Natural killer cell (primary cell): ENCODE results near the gene BEST1. TPM values are rescaled to one million over a fixed set of nuclear protein-coding genes. Genes with fewer than 3 reads are reported as not detected.
"Not testable (repeated sequence)": the region's sequence is repeated elsewhere in the genome, so short reads cannot be mapped to it uniquely, and the experiment has no call there.

Experiments used
- ATAC-seq, 3 donors: fragments of 150-1000 bp in 2 of 3; fragments of 200-7000 bp in 1 of 3; cut with Tn5 transposase; 1 replicate in 1 of 3; 2 replicates in 2 of 3; pipeline ENCODE4 v1.10.0; 2021; ENCODE audit warnings: mild to moderate bottlenecking in 2 of 3, moderate library complexity in 2 of 3
- DNase-seq, 2 donors: peaks; one replicate each; pipeline versions ENCODE4 v3.0.0 to v3.0.0-alpha.2; 2013 to 2021; ENCODE audit warnings: mixed read lengths in 1 of 2
- H3K27ac ChIP-seq: one replicate; pipeline ENCODE4 v1.5.1; 2013; ENCODE audit warnings: mild to moderate bottlenecking, low read length
- H3K27me3 ChIP-seq: one replicate; pipeline ENCODE4 v1.6.1; 2013; ENCODE audit warnings: low read length; ENCODE audit not compliant: control insufficient read depth, insufficient read depth
- H3K36me3 ChIP-seq: one replicate; pipeline ENCODE4 v1.6.1; 2013; ENCODE audit warnings: low read length; ENCODE audit not compliant: control insufficient read depth, insufficient read depth
- H3K4me1 ChIP-seq: one replicate; pipeline ENCODE4 v1.6.1; 2013; ENCODE audit warnings: low read length; ENCODE audit not compliant: control insufficient read depth, insufficient read depth
- H3K4me3 ChIP-seq: one replicate; pipeline ENCODE4 v1.5.1; 2013; ENCODE audit warnings: low read length
- H3K9me3 ChIP-seq: one replicate; pipeline ENCODE4 v1.6.1; 2013; ENCODE audit warnings: low read length; ENCODE audit not compliant: control insufficient read depth, insufficient read depth
- H3K27ac Mint-ChIP-seq, 2 donors: one replicate each; pipeline ENCODE4 v1.8.0; 2022; ENCODE audit warnings: mild to moderate bottlenecking in 2 of 2, mixed read lengths in 2 of 2, moderate library complexity in 1 of 2
- H3K27me3 Mint-ChIP-seq, 2 donors: one replicate each; pipeline ENCODE4 v1.8.0; 2022; ENCODE audit warnings: low read depth in 2 of 2, mixed read lengths in 2 of 2
- H3K36me3 Mint-ChIP-seq: one replicate; pipeline ENCODE4 v1.8.0; 2022; ENCODE audit warnings: mixed read lengths
- H3K4me1 Mint-ChIP-seq, 2 donors: one replicate each; pipeline ENCODE4 v1.8.0; 2022; ENCODE audit warnings: mixed read lengths in 2 of 2
- H3K4me3 Mint-ChIP-seq: one replicate; pipeline ENCODE4 v1.8.0; 2022; ENCODE audit warnings: mild to moderate bottlenecking, moderate library complexity, mixed read lengths
- H3K9me3 Mint-ChIP-seq, 2 donors: one replicate each; pipeline ENCODE4 v1.8.0; 2022; ENCODE audit warnings: mixed read lengths in 2 of 2
- CTCF ChIP-seq: fragments of 200-600 bp; IDR thresholded peaks from one replicate; pipeline ENCODE4 v1.8.0; 2022; ENCODE audit warnings: antibody characterized with exemption
- WGBS: methylation state at CpG from one replicate; pipeline ENCODE4 v1.1.7; 2013; ENCODE audit warnings: missing lambda C conversion rate; ENCODE audit not compliant: insufficient coverage; 5-methylcytosine and 5-hydroxymethylcytosine counted together
- intact Hi-C: fragments of 100-400 bp; cut with micrococcal nuclease; formaldehyde crosslinking; loops from one replicate; pipeline ENCODE4 v1.14.2; 2022
- total RNA-seq, 4 donors: library from RNA; stranded (reverse); fragments of 120-200 nt in 1 of 4; gene quantifications; one replicate each; pipeline versions ENCODE4 v1.2.3 to v1.2.4, GENCODE V29; 2013 to 2022

Gene BEST1
- total RNA-seq, 3 donors from 2014 or later (not counting 1 experiment from before 2014, with no cell fraction given), result 0.32 to 2.0 (median 1.4) TPM

DNA sequence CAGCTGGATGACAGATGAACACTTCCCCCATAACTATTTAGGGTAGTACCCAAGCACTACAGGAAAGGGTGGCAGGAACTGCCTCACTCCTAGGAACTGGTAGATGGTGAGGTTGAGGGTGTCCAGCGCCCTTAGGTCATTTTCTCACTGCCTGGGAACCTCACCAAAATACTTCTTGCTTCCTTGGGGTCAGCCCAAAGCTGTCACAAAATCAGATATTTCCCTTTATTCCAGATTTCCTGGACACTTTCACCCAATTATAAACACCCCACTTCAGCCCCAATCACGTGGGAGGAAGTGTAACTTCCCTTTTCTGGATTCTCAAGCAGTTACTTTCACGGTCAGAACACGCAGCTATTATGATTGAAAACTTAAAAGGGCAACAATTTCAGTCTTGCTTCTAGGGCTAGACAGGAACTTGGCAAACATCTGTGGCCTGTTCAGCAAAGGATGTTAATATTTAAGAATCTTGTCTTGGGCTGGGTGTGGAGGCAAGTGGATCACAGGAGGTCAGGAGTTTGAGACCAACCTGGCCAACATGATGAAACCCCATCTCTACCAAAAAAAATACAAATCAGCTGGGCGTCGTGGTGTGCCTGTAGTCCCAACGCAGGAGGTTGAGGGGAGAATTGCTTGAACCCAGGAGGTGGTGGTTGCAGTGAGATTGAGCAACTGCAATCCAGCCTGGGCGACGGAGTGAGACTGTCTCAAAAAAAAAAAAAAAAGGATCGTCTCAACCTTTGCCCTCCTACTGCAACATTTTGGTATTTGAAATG lies 13.3 kb downstream of the BEST1 start:
- peaks cover 16% of the 10 kb centered on the region for H3K36me3 ChIP-seq

GRCh38 chr11:61964058-61964665 lies 14.0 kb downstream of the BEST1 start:
- no peaks in the 10 kb centered on the region for H3K9me3 Mint-ChIP-seq
- H3K4me1 Mint-ChIP-seq, result peaks cover 43 to 47% of the 10 kb centered on the region in 2 donors
- WGBS, result 91% methylated on average over 4 of the region's 4 CpGs
- peak overlapping the region; percentile 56 for H3K4me3 Mint-ChIP-seq
- Histone ChIP-seq H3K9me3 (no peaks in the 10 kb centered on the region), H3K36me3 (peaks cover 16% of the 10 kb centered on the region), H3K4me1 (peaks cover 44% of the 10 kb centered on the region), H3K27me3 (no peaks in the 10 kb centered on the region), H3K4me3 (no peak overlapping the region), H3K27ac (peak overlapping the region; percentile 68)
- intact Hi-C loops, result no loop called here
- H3K27ac Mint-ChIP-seq, result peak overlapping the region; percentile 86 to 93
- ATAC-seq (no peak), DNase-seq (peak in 1 of 2 donors; percentile 51)
- H3K27me3 Mint-ChIP-seq, result no peaks in the 10 kb centered on the region
- H3K36me3 Mint-ChIP-seq, result peaks cover 10% of the 10 kb centered on the region
- no peak for TF ChIP-seq CTCF

More for the DNA sequence above, 13.3 kb downstream of the BEST1 start:
- peak in 2 of 3 donors; percentile 1 to 41 for ATAC-seq
- Mint-ChIP-seq H3K4me1 (peaks cover 38 to 44% of the 10 kb centered on the region in 2 donors), H3K4me3 (peak overlapping the region; percentile 49), H3K36me3 (peaks cover 10% of the 10 kb centered on the region), H3K9me3 (no peaks in the 10 kb centered on the region), H3K27me3 (no peaks in the 10 kb centered on the region), H3K27ac (peak overlapping the region; percentile 86 to 93)
- 34% methylated on average over 6 of the region's 10 CpGs for WGBS
- no peak for TF ChIP-seq CTCF
- Histone ChIP-seq H3K4me3 (no peak overlapping the region), H3K27ac (peak overlapping the region; percentile 68), H3K4me1 (peaks cover 42% of the 10 kb centered on the region), H3K27me3 (no peaks in the 10 kb centered on the region), H3K9me3 (no peaks in the 10 kb centered on the region)
- intact Hi-C loops, result no loop called here
- peak in 1 of 2 donors; percentile 60 for DNase-seq

DNA sequence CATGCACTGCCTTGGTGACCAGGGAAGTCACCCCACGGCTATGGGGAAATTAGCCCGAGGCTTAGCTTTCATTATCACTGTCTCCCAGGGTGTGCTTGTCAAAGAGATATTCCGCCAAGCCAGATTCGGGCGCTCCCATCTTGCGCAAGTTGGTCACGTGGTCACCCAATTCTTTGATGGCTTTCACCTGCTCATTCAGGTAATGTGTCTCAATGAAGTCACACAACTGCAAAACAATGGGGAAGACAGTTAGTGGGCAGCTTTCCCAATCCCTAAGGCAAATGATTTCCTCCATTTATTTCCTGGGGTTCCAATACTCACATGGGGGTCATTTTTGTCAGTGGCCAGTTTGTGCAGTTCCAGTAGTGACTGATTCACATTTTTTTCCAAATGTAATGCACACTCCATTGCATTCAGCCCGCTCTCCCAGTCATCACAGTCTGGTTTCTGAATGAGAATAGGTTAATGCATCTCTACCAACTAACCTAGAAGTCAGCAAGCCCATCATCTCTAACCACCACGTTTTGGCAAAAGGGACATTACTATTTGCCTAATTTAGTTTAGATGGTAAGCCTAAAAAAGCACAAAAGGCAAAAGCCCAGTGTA lies 14.6 kb downstream of the BEST1 start:
- not testable (repeated sequence) for H3K27me3 Mint-ChIP-seq

DNA sequence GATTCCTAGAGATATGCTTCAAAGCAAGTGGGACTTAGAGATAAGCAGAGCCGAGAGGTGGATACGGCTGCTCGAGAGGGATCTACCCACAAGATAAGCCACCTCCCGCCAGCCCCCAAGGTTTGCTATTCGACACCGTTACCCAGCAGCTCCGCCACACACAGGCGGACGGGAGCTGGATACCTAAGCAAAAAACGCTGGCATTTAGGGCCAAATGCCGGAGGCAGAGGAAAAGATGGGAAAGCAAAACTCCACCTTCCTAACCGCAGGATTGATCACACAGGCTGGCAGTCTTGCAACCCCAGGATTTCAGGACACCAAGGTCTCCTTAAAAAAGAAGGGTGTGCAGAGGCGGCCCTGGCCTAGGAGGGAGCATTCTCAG lies 16.6 kb downstream of the BEST1 start:
- H3K4me1 ChIP-seq, result peaks cover 54% of the 10 kb centered on the region
- peaks cover 49 to 60% of the 10 kb centered on the region in 2 donors for H3K4me1 Mint-ChIP-seq
- intact Hi-C loops, result loop anchor here (1.0 to 5.0 kb wide), 2 partner anchors 59 to 116 kb away; no protein-coding TSS in a partner anchor
- H3K27me3 Mint-ChIP-seq, result no peaks in the 10 kb centered on the region
- H3K36me3 ChIP-seq, result peaks cover 16% of the 10 kb centered on the region
- WGBS, result under 1% methylated on average over 13 of the region's 13 CpGs
- no peaks in the 10 kb centered on the region for H3K9me3 ChIP-seq
- ATAC-seq (no peak), DNase-seq (peak in 1 of 2 donors; percentile 59)
- no peaks in the 10 kb centered on the region for H3K27me3 ChIP-seq
- H3K27ac ChIP-seq, result peak overlapping the region; percentile 91
- TF ChIP-seq CTCF, result no peak
- peak overlapping the region; percentile 95 for H3K4me3 Mint-ChIP-seq
- H3K27ac Mint-ChIP-seq, result peak overlapping the region; percentile 91 to 93
- no peaks in the 10 kb centered on the region for H3K9me3 Mint-ChIP-seq
- peaks cover 10% of the 10 kb centered on the region for H3K36me3 Mint-ChIP-seq
- peak overlapping the region; percentile 76 for H3K4me3 ChIP-seq

More for the DNA sequence above, 14.6 kb downstream of the BEST1 start:
- Histone ChIP-seq H3K4me1 (peaks cover 44% of the 10 kb centered on the region), H3K27ac (peak overlapping the region; percentile 91), H3K36me3 (peaks cover 16% of the 10 kb centered on the region)
- not testable (repeated sequence) for H3K27me3 ChIP-seq, H3K9me3 Mint-ChIP-seq, H3K9me3 ChIP-seq, DNase-seq, ATAC-seq, H3K4me3 ChIP-seq
- Mint-ChIP-seq H3K4me1 (peaks cover 43 to 51% of the 10 kb centered on the region in 2 donors), H3K27ac (peak overlapping the region; percentile 86 to 93), H3K4me3 (peak overlapping the region; percentile 95), H3K36me3 (peaks cover 10% of the 10 kb centered on the region)
- 80% methylated on average over 9 of the region's 9 CpGs for WGBS
- intact Hi-C loops, result loop anchor here (5.0 kb wide), 1 partner anchor 118 kb away; no protein-coding TSS in a partner anchor
